ENCODE results near the gene LPO. TPM values are rescaled to one million over a fixed set of nuclear protein-coding genes. Genes with fewer than 3 reads are reported as not detected.

Gene LPO
- total RNA-seq, 2 donors from 2014 or later: not detected

DNA sequence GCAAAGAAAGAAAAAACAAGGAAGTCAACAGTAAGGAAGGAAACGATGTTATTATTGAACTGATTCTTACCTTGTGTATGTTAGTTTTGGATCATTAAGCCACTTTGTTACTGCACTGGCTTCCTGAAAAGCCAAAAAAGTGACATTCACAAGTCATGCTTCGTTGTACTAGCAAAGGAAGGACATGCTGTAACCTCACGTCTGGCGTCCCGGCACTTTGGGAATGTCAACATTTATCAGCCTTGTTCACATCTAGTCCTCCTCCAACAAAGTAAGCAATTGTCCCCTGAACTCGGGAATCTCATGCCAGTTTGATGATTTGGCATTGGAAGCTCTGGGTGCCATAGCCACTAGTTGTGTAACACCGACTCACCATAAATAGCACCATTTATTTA, 18.6 kb upstream of the LPO start:
- H3K4me3 ChIP-seq: peak overlapping the region in 1 of 2 donors; percentile 85
- peak overlapping the region in 3 of 4 donors; percentile 43 to 80 (median 78) for H3K27ac ChIP-seq
- WGBS, 2 donors: 23 to 25% methylated on average over 7 of the region's 7 CpGs
- intact Hi-C loops (cut with DNase I): no loop called here
- H3K4me1 ChIP-seq: peaks cover 10% of the 10 kb centered on the region
- H3K27me3 ChIP-seq: no peaks in the 10 kb centered on the region
- DNase-seq (no peak), ATAC-seq (no peak)
- TF ChIP-seq POLR2A (IDR thresholded peaks at IDR 0.05): no peak
- no peaks in the 10 kb centered on the region for H3K36me3 ChIP-seq (replicated peaks in 1 of 2; ENCODE audit: insufficient read depth in 1 of 2, low read depth in 2 of 2)
- no peaks in the 10 kb centered on the region for H3K9me3 ChIP-seq

DNA sequence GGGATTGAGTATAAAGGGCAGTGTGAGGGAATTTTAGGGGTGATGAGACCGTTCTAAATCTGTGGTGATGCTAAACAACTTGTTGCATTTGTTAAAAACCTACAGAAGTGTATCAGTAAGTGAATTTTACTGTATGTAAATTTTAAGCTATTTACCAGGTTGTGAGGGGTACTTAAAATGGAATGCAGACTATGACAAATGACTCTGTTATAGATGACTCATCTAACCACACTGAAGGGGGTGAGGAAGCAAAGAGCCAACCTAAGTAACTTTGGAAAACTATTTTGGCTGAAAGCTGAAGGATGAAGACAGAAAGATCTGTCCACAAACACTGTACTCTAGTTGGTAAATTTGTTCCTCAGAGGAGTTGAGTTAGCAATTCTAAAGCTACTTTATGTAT, 14.1 kb upstream of the LPO start:
- Histone ChIP-seq H3K27ac (no peak overlapping the region), H3K4me1 (peaks cover 9% of the 10 kb centered on the region), H3K36me3 (replicated peaks in 1 of 2; ENCODE audit: insufficient read depth in 1 of 2, low read depth in 2 of 2) (no peaks in the 10 kb centered on the region), H3K9me3 (no peaks in the 10 kb centered on the region), H3K27me3 (no peaks in the 10 kb centered on the region), H3K4me3 (no peak overlapping the region)
- ATAC-seq (no peak), DNase-seq (no peak)
- 38 to 47% methylated on average over 1 of the region's 1 CpG for WGBS, 2 donors
- intact Hi-C loops (cut with DNase I): no loop called here
- TF ChIP-seq, protein P1, sequence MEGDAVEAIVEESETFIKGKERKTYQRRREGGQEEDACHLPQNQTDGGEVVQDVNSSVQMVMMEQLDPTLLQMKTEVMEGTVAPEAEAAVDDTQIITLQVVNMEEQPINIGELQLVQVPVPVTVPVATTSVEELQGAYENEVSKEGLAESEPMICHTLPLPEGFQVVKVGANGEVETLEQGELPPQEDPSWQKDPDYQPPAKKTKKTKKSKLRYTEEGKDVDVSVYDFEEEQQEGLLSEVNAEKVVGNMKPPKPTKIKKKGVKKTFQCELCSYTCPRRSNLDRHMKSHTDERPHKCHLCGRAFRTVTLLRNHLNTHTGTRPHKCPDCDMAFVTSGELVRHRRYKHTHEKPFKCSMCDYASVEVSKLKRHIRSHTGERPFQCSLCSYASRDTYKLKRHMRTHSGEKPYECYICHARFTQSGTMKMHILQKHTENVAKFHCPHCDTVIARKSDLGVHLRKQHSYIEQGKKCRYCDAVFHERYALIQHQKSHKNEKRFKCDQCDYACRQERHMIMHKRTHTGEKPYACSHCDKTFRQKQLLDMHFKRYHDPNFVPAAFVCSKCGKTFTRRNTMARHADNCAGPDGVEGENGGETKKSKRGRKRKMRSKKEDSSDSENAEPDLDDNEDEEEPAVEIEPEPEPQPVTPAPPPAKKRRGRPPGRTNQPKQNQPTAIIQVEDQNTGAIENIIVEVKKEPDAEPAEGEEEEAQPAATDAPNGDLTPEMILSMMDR (IDR thresholded peaks at IDR 0.05): no peak
- no peak for TF ChIP-seq POLR2A (IDR thresholded peaks at IDR 0.05)

DNA sequence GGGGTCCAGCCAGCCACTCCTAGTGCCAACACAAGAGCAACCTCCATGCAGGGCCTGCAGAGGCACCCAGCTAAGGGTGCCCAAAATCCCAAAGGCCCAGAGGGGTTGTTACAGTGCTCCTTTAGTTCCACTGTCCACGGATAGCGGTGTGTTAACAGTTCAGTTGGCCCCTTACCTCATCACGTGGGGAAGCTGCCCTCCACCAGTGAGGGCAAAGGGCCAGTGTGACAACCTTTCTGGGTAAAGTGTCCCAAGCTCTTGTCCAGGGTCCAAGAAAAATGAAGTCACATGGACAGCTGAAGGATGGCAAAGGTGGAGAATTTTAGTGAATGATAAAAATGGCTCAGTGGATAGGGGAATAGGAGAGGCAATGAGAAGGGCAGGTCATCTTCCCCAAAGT, 10.7 kb upstream of the LPO start:
- intact Hi-C loops (cut with DNase I): no loop called here
- H3K9me3 ChIP-seq: no peaks in the 10 kb centered on the region
- no peaks in the 10 kb centered on the region for H3K36me3 ChIP-seq (replicated peaks in 1 of 2; ENCODE audit: insufficient read depth in 1 of 2, low read depth in 2 of 2)
- DNase-seq (no peak), ATAC-seq (no peak)
- H3K4me1 ChIP-seq: no peaks in the 10 kb centered on the region
- TF ChIP-seq POLR2A (IDR thresholded peaks at IDR 0.05): no peak
- TF ChIP-seq, protein P1 (IDR thresholded peaks at IDR 0.05): no peak
- no peak overlapping the region for H3K4me3 ChIP-seq
- WGBS, 2 donors: 71 to 74% methylated on average over 3 of the region's 3 CpGs
- no peaks in the 10 kb centered on the region for H3K27me3 ChIP-seq
- no peak overlapping the region for H3K27ac ChIP-seq

DNA sequence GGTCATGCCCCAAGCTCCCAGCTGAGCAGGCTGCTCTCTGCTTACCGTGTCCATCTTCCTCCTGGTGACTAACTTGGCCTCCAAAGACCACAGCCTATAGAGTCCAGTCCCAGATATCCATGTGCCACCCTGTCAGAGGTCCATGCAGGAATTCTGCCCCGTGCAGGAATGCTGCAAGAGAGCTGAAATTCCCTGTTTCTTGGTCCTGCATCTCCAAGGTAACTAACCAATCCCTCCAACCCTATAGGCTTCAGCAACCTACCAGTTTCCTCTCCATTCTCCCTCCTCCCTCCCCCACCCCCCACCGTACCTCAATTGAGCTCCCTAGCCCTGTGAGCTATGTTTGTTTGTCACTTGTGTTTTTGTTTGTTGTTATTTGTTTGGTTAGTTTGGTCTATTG, 9.7 kb upstream of the LPO start:
- Histone ChIP-seq H3K4me3 (no peak overlapping the region), H3K27me3 (no peaks in the 10 kb centered on the region), H3K27ac (no peak overlapping the region), H3K9me3 (no peaks in the 10 kb centered on the region), H3K4me1 (no peaks in the 10 kb centered on the region), H3K36me3 (replicated peaks in 1 of 2; ENCODE audit: insufficient read depth in 1 of 2, low read depth in 2 of 2) (no peaks in the 10 kb centered on the region)
- DNase-seq (no peak), ATAC-seq (no peak)
- intact Hi-C loops (cut with DNase I): no loop called here
- TF ChIP-seq, protein P1 (IDR thresholded peaks at IDR 0.05): no peak
- no peak for TF ChIP-seq POLR2A (IDR thresholded peaks at IDR 0.05)
- 34 to 37% methylated on average over 3 of the region's 3 CpGs for WGBS, 2 donors

DNA sequence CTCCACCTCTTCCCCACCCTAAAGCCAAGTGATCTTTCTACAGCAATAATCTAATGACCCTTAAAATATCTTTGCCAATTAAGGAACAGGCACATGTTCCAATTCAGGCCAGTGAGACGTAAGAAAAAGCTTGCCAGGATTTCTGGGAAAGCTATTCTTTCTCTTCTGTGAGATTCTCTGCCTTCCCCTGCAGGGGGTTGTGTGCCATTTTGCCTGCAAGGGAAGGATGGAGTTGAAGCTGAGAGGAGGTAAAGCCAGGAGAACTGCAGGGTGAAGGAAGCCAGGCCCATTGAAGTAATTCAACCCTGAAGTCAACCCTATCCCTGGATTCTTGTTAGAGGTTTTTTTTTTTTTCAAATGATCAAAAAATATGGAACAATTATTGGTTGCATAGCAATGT, 9.0 kb upstream of the LPO start:
- DNase-seq (no peak), ATAC-seq (no peak)
- intact Hi-C loops (cut with DNase I): no loop called here
- no peak overlapping the region for H3K27ac ChIP-seq
- 73 to 76% methylated on average over 1 of the region's 1 CpG for WGBS, 2 donors
- H3K36me3 ChIP-seq (replicated peaks in 1 of 2; ENCODE audit: insufficient read depth in 1 of 2, low read depth in 2 of 2): no peaks in the 10 kb centered on the region
- no peaks in the 10 kb centered on the region for H3K9me3 ChIP-seq
- no peaks in the 10 kb centered on the region for H3K4me1 ChIP-seq
- TF ChIP-seq POLR2A (IDR thresholded peaks at IDR 0.05): no peak
- TF ChIP-seq, protein P1 (IDR thresholded peaks at IDR 0.05): no peak
- no peaks in the 10 kb centered on the region for H3K27me3 ChIP-seq
- no peak overlapping the region for H3K4me3 ChIP-seq

Data from body of pancreas (tissue), 4 donors.